OCI-LY3 (cell line): ENCODE measurements around the gene MED22.

ENCODE experiments used
- H2AFZ ChIP-seq: fragments of 200-600, 300-600 bp; shearing (Covaris generic); 2 replicates; pipeline ENCODE4 v1.6.0; 2014; ENCODE audit warnings: antibody characterized with exemption, low read depth, low read length
- H3K27ac ChIP-seq: fragments of 200-600, 300-600 bp; sonication (generic); 2 replicates; pipeline ENCODE4 v1.5.1; 2014; ENCODE audit warnings: mild to moderate bottlenecking, low read length, moderate library complexity, mixed read lengths
- H3K27me3 ChIP-seq: fragments of 200-600, 300-600 bp; sonication (generic); 2 replicates; pipeline ENCODE4 v1.6.1; 2014; ENCODE audit warnings: low read depth, low read length, mixed read lengths
- H3K36me3 ChIP-seq: fragments of 200-600, 300-600 bp; sonication (generic); replicated peaks from 2 replicates; pipeline ENCODE3; 2014; ENCODE audit warnings: low read depth, low read length, mixed read lengths
- H3K4me1 ChIP-seq: fragments of 300-600, 200-600 bp; sonication (generic); 2 replicates; pipeline ENCODE4 v1.6.1; 2014; ENCODE audit warnings: low read length, mixed read lengths
- H3K4me2 ChIP-seq: fragments of 200-600, 300-600 bp; sonication (generic); 2 replicates; pipeline ENCODE4 v1.6.1; 2014; ENCODE audit warnings: low read length, mixed read lengths
- H3K4me3 ChIP-seq: fragments of 300-600, 200-600 bp; sonication (generic); 2 replicates; pipeline ENCODE4 v1.5.1; 2014; ENCODE audit warnings: antibody characterized with exemption, mild to moderate bottlenecking, low read length, moderate library complexity
- H3K79me2 ChIP-seq: fragments of 300-600, 200-600 bp; shearing (Covaris generic); 2 replicates; pipeline ENCODE4 v1.6.1; 2014; ENCODE audit warnings: mild to moderate bottlenecking, low read length, mixed read lengths
- H3K9ac ChIP-seq: fragments of 300-600, 200-600 bp; shearing (Covaris generic); 2 replicates; pipeline ENCODE4 v1.6.0; 2014; ENCODE audit warnings: mild to moderate bottlenecking, low read length, moderate library complexity
- H3K9me3 ChIP-seq: fragments of 200-600, 300-600 bp; shearing (Covaris generic); 2 replicates; pipeline ENCODE4 v1.6.1; 2014; ENCODE audit warnings: low read length, mixed read lengths; ENCODE audit not compliant: insufficient read depth
- H4K20me1 ChIP-seq: fragments of 200-600, 300-600 bp; sonication (generic); 2 replicates; pipeline ENCODE4 v1.6.1; 2016; ENCODE audit warnings: low read length, mixed read lengths; ENCODE audit not compliant: insufficient read depth
- CTCF ChIP-seq: fragments of 200-600, 300-600 bp; sonication (generic); IDR thresholded peaks from 2 replicates; pipeline ENCODE4 v1.5.1; 2014; ENCODE audit warnings: antibody characterized with exemption, low read length, low read depth
- EZH2phosphoT487 ChIP-seq: fragments of 200-600 bp; shearing (Covaris generic); IDR thresholded peaks from 2 replicates; pipeline ENCODE4 v1.6.1; 2018; ENCODE audit warnings: antibody characterized with exemption, mixed run types, low read depth

Gene MED22

DNA sequence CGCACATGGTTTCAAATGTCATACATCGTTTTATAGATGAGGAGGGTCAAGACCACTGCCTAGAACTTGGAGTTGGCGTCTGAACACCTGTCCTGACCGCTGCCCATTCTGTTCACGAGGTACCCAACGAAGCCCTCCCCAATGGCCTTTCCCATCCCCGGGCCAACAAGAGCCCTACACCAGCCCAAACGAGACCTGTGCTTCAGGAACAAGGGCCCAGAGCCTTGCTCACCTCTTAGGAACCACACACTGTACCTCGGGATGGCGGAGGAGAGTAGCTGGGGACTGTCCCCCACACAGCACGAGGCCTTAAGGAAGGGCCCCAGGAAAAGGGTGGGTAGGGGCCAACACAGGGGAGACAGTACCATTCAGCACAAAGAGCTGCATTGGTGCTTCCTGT, 14.9 kb downstream of the MED22 start:
- H3K4me2 ChIP-seq = no peak overlapping the region
- no peak overlapping the region for H3K4me3 ChIP-seq
- TF ChIP-seq EZH2phosphoT487 = no peak
- TF ChIP-seq CTCF = no peak
- H3K79me2 ChIP-seq = peaks cover 30% of the 10 kb centered on the region
- no peaks in the 10 kb centered on the region for H3K27me3 ChIP-seq
- no peak overlapping the region for H3K9ac ChIP-seq
- peaks cover 15% of the 10 kb centered on the region for H3K4me1 ChIP-seq
- H3K9me3 ChIP-seq = no peaks in the 10 kb centered on the region
- peaks cover 48% of the 10 kb centered on the region for H3K36me3 ChIP-seq
- no peak overlapping the region for H2AFZ ChIP-seq
- no peak overlapping the region for H3K27ac ChIP-seq
- peaks cover 6% of the 10 kb centered on the region; the same call in 1 of the 2 replicates for H4K20me1 ChIP-seq

DNA sequence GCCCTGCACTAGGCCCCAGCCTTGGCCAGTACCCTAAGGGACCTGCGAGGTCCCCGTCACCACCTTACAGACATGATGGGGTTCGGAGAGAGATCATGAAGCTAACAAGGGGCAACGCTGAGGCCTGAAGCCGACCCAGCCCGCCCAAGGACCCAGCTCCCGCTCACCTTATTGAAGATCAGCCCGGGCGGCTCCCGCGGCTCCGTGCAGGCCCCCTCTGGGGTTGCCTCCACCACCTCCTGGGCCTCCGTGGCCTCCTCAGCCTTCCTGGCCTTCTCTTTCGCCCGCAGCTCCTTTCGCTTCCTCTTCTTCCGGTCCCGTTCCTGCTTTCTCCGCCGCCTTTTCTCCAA, 15.6 kb downstream of the MED22 start:
- Histone ChIP-seq H3K27me3 (no peaks in the 10 kb centered on the region), H3K27ac (no peak overlapping the region), H4K20me1 (peaks cover 6% of the 10 kb centered on the region; the same call in 1 of the 2 replicates), H3K9ac (no peak overlapping the region), H3K4me2 (no peak overlapping the region), H3K9me3 (no peaks in the 10 kb centered on the region), H3K79me2 (peaks cover 30% of the 10 kb centered on the region), H3K4me3 (no peak overlapping the region), H2AFZ (no peak overlapping the region), H3K36me3 (peaks cover 50% of the 10 kb centered on the region), H3K4me1 (peaks cover 15% of the 10 kb centered on the region)
- no peak for TF ChIP-seq EZH2phosphoT487
- no peak for TF ChIP-seq CTCF

DNA sequence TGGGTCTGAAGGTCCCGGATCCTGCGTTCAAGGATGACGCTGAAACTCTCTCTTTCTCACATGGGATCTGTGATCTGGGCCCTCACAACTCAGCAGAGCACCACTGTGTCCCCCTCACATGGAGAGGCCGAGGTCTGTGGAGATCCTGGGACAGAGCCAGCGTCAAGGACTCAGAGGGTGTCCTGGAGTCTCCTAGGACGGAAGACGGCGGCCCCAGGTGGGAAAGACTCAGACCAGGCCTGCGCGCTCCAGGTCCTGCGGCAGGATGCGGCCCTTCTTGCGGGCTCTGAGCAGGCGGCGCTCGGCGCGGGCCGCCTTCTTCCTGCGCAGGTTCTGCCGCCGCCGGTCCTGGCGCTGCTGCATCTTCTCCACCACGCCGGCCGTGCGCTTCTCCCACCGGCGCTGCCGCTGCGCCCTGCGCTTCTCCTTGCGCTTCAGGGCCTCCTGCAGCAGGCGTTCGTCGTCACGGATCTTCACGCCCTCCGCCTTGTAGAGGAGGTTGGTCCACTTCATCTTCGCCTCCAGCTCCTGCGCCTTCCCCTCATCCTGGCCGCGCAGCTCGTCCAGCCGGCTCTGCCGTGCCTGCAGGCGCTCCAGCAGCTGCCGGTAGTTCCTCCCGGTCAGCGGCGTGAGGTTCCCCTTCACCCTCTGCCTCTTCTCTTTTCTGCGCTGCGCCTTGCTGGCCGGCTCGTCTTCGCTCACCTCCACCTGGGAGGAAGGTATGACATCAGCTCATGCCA, 16.1 kb downstream of the MED22 start:
- Histone ChIP-seq H3K9ac (no peak overlapping the region), H3K27me3 (no peaks in the 10 kb centered on the region), H3K4me2 (no peak overlapping the region), H3K9me3 (no peaks in the 10 kb centered on the region), H3K4me3 (no peak overlapping the region), H3K4me1 (peaks cover 13% of the 10 kb centered on the region), H3K27ac (no peak overlapping the region), H4K20me1 (peaks cover 6% of the 10 kb centered on the region; the same call in 1 of the 2 replicates), H3K36me3 (peaks cover 50% of the 10 kb centered on the region), H2AFZ (no peak overlapping the region), H3K79me2 (peaks cover 30% of the 10 kb centered on the region)
- no peak for TF ChIP-seq EZH2phosphoT487
- TF ChIP-seq CTCF = no peak

GRCh38 chr9:133331221-133331620, 16.7 kb downstream of the MED22 start:
- Histone ChIP-seq H3K27ac (no peak overlapping the region), H3K9me3 (no peaks in the 10 kb centered on the region), H3K9ac (no peak overlapping the region), H3K36me3 (peaks cover 50% of the 10 kb centered on the region), H3K27me3 (no peaks in the 10 kb centered on the region), H2AFZ (no peak overlapping the region), H3K4me1 (peaks cover 9% of the 10 kb centered on the region), H3K4me3 (no peak overlapping the region), H4K20me1 (peaks cover 6% of the 10 kb centered on the region; the same call in 1 of the 2 replicates), H3K4me2 (no peak overlapping the region), H3K79me2 (peaks cover 30% of the 10 kb centered on the region)
- TF ChIP-seq CTCF (no peak), EZH2phosphoT487 (no peak)
